HepG2 (cell line): ENCODE results near the gene SMTNL1. TPM values are rescaled to one million over a fixed set of nuclear protein-coding genes. Genes with fewer than 3 reads are reported as not detected.

Experiments used
- HOXA7 ChIP-seq: sonication (generic); formaldehyde crosslinking; IDR thresholded peaks from 2 replicates; pipeline ENCODE4 v1.8.1; 2022; ENCODE audit warnings: mild to moderate bottlenecking, missing genetic modification reagents, moderate library complexity
- MAFG ChIP-seq: sonication (generic); formaldehyde crosslinking; IDR thresholded peaks from 2 replicates; pipeline ENCODE4 v1.5.1; 2020; ENCODE audit warnings: mild to moderate bottlenecking, missing genetic modification reagents
- MAZ ChIP-seq, 2 experiments: sonication (generic) in 1 of 2; formaldehyde crosslinking in 1 of 2; IDR thresholded peaks; 2 replicates each; pipeline versions ENCODE4 v1.5.0 to v1.6.1; 2012 to 2020; ENCODE audit warnings: low read depth in 2 of 2, mild to moderate bottlenecking in 2 of 2, borderline replicate concordance in 1 of 2, improper control_type of control experiment in 1 of 2, low read length in 1 of 2, missing genetic modification reagents in 1 of 2, moderate library complexity in 1 of 2
- MBD4 ChIP-seq: IDR thresholded peaks from 2 replicates; pipeline ENCODE4 v1.6.1; 2012; ENCODE audit warnings: low read length, inconsistent platforms, borderline replicate concordance
- NFKB2 ChIP-seq: sonication (generic); formaldehyde crosslinking; IDR thresholded peaks from 2 replicates; pipeline ENCODE4 v1.4.0; 2020; ENCODE audit warnings: missing genetic modification reagents, borderline replicate concordance
- RARG ChIP-seq: sonication (generic); formaldehyde crosslinking; IDR thresholded peaks from 2 replicates; pipeline ENCODE4 v1.4.0; 2020; ENCODE audit warnings: low read depth, mild to moderate bottlenecking, missing genetic modification reagents
- REXO4 ChIP-seq: sonication (generic); formaldehyde crosslinking; IDR thresholded peaks from 2 replicates; pipeline ENCODE4 v1.8.0; 2022; ENCODE audit warnings: missing genetic modification reagents, mild to moderate bottlenecking, borderline replicate concordance
- RORA ChIP-seq: sonication (generic); formaldehyde crosslinking; IDR thresholded peaks from 2 replicates; pipeline ENCODE4 v1.5.0; 2020; ENCODE audit warnings: mild to moderate bottlenecking, missing genetic modification reagents, moderate library complexity
- SIN3A ChIP-seq: IDR thresholded peaks from 2 replicates; pipeline ENCODE4 v1.6.1; 2011; ENCODE audit warnings: low read depth, mild to moderate bottlenecking, control low read depth, low read length, borderline replicate concordance
- SMAD1 ChIP-seq: sonication (generic); formaldehyde crosslinking; IDR thresholded peaks from 2 replicates; pipeline ENCODE4 v1.4.0; 2020; ENCODE audit warnings: missing genetic modification reagents, low read depth, mild to moderate bottlenecking, borderline replicate concordance
- SMYD3 ChIP-seq: sonication (generic); formaldehyde crosslinking; IDR thresholded peaks from 2 replicates; pipeline ENCODE4 v1.8.1; 2023; ENCODE audit warnings: mild to moderate bottlenecking, missing genetic modification reagents
- SP1 ChIP-seq, 2 experiments: fragments of 450-650 bp in 1 of 2; sonication (generic) in 1 of 2; formaldehyde crosslinking in 1 of 2; IDR thresholded peaks; 2 replicates each; pipeline versions ENCODE4 v1.4.0 to v1.6.1; 2016 to 2020; ENCODE audit warnings: missing genetic modification reagents in 1 of 2
- TAF1 ChIP-seq: sonication (generic); formaldehyde crosslinking; IDR thresholded peaks from 2 replicates; pipeline ENCODE4 v1.4.0; 2020; ENCODE audit warnings: missing genetic modification reagents
- ZBTB25 ChIP-seq: IDR thresholded peaks from 2 replicates; pipeline ENCODE4 v1.6.1; 2018; ENCODE audit warnings: missing genetic modification reagents
- ZHX1 ChIP-seq: sonication (generic); formaldehyde crosslinking; IDR thresholded peaks from 2 replicates; pipeline ENCODE4 v1.8.1; 2022; ENCODE audit warnings: low read depth, mild to moderate bottlenecking, missing genetic modification reagents
- ZNF263 ChIP-seq: sonication (generic); formaldehyde crosslinking; IDR thresholded peaks from 2 replicates; pipeline ENCODE4 v1.4.0; 2020; ENCODE audit warnings: missing genetic modification reagents
- ZNF296 ChIP-seq: sonication (generic); formaldehyde crosslinking; conservative IDR thresholded peaks from 2 replicates; pipeline ENCODE4 v1.5.0; 2020; ENCODE audit warnings: mild to moderate bottlenecking, missing genetic modification reagents
- ZNF709 ChIP-seq: sonication (generic); formaldehyde crosslinking; IDR thresholded peaks from 2 replicates; pipeline ENCODE4 v1.5.0; 2020; ENCODE audit warnings: mild to moderate bottlenecking, missing genetic modification reagents
- polyA plus RNA-seq, 8 experiments: library from polyadenylated mRNA; depleted of rRNA in 3 of 8; stranded (reverse) in 7 of 8; unstranded in 1 of 8; fragments of >200 nt; fragmentation: Illumina TruSeq in 4 of 8; extraction: Trizol in 4 of 8; gene quantifications; 2 replicates each; pipeline versions ENCODE4 v1.2.1 to v1.2.3, GENCODE V29; 2011 to 2016; ENCODE audit warnings: low read depth in 4 of 8, missing spikeins in 1 of 8, mixed read lengths in 1 of 8; ENCODE audit not compliant: insufficient read depth in 1 of 8
- total RNA-seq, 5 experiments: library from RNA; depleted of rRNA; stranded (reverse); fragments of >200 nt; fragmentation: Illumina TruSeq; extraction: Trizol; gene quantifications; 2 replicates each; pipeline ENCODE4 v1.2.3, GENCODE V29; 2016; ENCODE audit warnings: low read depth in 1 of 5
- TF ChIP-seq, protein P1 (sequence below): sonication (generic); formaldehyde crosslinking; IDR thresholded peaks from 2 replicates; pipeline ENCODE4 v1.4.0; 2020; ENCODE audit warnings: mild to moderate bottlenecking, missing genetic modification reagents
- TF ChIP-seq, protein P2 (sequence below): sonication (generic); formaldehyde crosslinking; IDR thresholded peaks from 2 replicates; pipeline ENCODE4 v1.5.1; 2020; ENCODE audit warnings: mild to moderate bottlenecking, missing genetic modification reagents, borderline replicate concordance

SMTNL1 gene
- total and polyA plus RNA-seq, 2 of the 13 experiments (the other 11 are each of a cell fraction or from before 2014, with no cell fraction given), result 0.04 TPM; not detected in 1

DNA sequence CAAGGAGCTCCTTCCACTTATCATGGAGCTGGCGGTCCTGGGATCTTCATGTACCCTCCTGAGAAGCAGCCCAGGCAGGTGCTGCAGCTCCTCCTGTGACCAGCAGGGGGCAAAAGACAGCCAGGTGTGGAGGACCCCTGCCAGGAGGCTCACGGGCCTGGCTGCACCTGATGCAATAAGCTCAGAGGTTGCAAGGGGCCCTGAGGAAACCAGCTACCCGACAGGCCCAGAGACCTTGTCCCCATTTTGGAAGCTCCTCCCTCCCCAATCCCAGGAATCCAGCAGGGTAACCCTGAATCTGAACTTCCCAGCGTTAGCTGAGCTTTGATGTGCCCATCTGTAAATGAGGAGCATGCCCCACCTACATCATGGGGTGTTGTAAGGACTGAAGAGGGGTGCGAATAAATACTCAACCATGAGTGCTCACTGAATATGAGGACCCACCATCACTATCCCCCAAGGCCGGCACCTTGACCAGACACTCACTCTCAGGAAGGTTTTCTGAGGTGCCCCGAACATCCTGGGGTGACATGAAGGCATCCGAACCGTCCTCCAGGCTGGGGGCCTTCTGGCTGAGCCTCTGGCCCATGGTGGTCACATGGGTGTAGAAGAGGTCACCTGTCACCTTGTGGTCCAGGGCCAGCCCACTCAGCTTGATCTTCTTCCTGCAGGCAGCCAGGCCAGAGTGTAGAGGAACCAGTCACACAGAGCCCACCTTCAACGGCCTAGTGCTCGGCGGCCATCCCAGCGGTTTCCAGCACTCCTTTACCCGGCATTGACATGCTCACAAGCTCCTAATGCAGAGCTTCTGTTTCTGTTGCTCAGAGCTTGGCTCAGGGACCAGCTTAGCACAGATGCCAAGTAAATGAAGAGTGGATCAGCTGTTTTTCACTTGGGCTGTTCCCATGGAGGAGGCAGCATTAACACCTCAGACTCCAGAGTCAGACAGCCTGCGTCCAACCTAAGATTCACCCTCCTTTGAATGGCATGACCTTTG is 43.6 kb upstream of the SMTNL1 start (continued):
- TF ChIP-seq, protein P1, sequence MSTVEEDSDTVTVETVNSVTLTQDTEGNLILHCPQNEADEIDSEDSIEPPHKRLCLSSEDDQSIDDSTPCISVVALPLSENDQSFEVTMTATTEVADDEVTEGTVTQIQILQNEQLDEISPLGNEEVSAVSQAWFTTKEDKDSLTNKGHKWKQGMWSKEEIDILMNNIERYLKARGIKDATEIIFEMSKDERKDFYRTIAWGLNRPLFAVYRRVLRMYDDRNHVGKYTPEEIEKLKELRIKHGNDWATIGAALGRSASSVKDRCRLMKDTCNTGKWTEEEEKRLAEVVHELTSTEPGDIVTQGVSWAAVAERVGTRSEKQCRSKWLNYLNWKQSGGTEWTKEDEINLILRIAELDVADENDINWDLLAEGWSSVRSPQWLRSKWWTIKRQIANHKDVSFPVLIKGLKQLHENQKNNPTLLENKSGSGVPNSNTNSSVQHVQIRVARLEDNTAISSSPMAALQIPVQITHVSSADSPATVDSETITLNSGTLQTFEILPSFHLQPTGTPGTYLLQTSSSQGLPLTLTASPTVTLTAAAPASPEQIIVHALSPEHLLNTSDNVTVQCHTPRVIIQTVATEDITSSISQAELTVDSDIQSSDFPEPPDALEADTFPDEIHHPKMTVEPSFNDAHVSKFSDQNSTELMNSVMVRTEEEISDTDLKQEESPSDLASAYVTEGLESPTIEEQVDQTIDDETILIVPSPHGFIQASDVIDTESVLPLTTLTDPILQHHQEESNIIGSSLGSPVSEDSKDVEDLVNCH (CRISPR knock-in tag), result no peak
- TF ChIP-seq RORA (CRISPR knock-in tag) (no peak), ZNF296 (no peak), RARG (no peak), SIN3A (no peak), MAFG (no peak), NFKB2 (CRISPR knock-in tag) (0 out of 2 replicates have a peak, but pooled peaks have one; percentile 26), TAF1 (CRISPR knock-in tag) (no peak), ZHX1 (CRISPR knock-in tag) (no peak), ZNF709 (no peak), ZBTB25 (CRISPR knock-in tag) (peak; percentile 66), REXO4 (CRISPR knock-in tag) (no peak), MAZ (IDR thresholded peaks at IDR 0.05; ENCODE audit: borderline replicate concordance, low read depth, low read length) (no peak), MAZ (CRISPR knock-in tag; IDR thresholded peaks at IDR 0.05; ENCODE audit: low read depth) (peak; percentile 71), SMAD1 (CRISPR knock-in tag) (peak; percentile 84; the same call in 1 of the 2 replicates), SMYD3 (CRISPR knock-in tag) (no peak), MBD4 (no peak), HOXA7 (CRISPR knock-in tag) (no peak), SP1 (IDR thresholded peaks at IDR 0.05) (no peak), SP1 (CRISPR knock-in tag; IDR thresholded peaks at IDR 0.05) (peak; percentile 27; the same call in 1 of the 2 replicates), ZNF263 (CRISPR knock-in tag) (peak; percentile 57; the same call in 1 of the 2 replicates)
- TF ChIP-seq, protein P2, sequence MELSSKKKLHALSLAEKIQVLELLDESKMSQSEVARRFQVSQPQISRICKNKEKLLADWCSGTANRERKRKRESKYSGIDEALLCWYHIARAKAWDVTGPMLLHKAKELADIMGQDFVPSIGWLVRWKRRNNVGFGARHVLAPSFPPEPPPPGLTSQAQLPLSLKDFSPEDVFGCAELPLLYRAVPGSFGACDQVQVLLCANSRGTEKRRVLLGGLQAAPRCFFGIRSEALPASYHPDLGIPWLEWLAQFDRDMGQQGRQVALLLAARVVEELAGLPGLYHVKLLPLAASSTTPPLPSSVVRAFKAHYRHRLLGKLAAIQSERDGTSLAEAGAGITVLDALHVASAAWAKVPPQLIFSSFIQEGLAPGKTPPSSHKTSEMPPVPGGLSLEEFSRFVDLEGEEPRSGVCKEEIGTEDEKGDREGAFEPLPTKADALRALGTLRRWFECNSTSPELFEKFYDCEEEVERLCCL (CRISPR knock-in tag), result no peak
